CD4-positive, alpha-beta memory T cell (primary cell): ENCODE data around the gene CASTOR1. TPM values are rescaled to one million over a fixed set of nuclear protein-coding genes. Genes with fewer than 3 reads are reported as not detected.

Experiments used
- CTCF ChIA-PET: fragments of 350-600 bp; sonication (Branson Sonifier 250); formaldehyde crosslinking; loops from one replicate; lab custom pipeline; 2021; ENCODE audit warnings: inconsistent platforms; ENCODE audit not compliant: partially characterized antibody; lab: Charles Lee
- POLR2A ChIA-PET: fragments of 350-600 bp; sonication (Branson Sonifier 250); formaldehyde crosslinking; loops from one replicate; lab custom pipeline; 2021; ENCODE audit not compliant: partially characterized antibody; lab: Charles Lee
- DNase-seq, 5 donors: peaks; one replicate each; pipeline versions ENCODE4 v3.0.0 to v3.0.0-alpha.2; 2020 to 2022; ENCODE audit warnings: mixed read lengths in 1 of 5
- H3K27ac ChIP-seq: one replicate; pipeline ENCODE4 v1.7.0; 2013; ENCODE audit warnings: low read depth, low read length
- H3K27me3 ChIP-seq: 2 replicates; pipeline ENCODE4 v1.7.0; 2013; ENCODE audit warnings: mild to moderate bottlenecking, low read length, moderate library complexity; ENCODE audit not compliant: insufficient read depth
- H3K36me3 ChIP-seq: 2 replicates; pipeline ENCODE4 v1.7.0; 2013; ENCODE audit warnings: mild to moderate bottlenecking, low read length, moderate library complexity; ENCODE audit not compliant: insufficient read depth
- H3K4me1 ChIP-seq: 2 replicates; pipeline ENCODE4 v1.7.0; 2013; ENCODE audit warnings: mild to moderate bottlenecking, low read length, moderate library complexity; ENCODE audit not compliant: insufficient read depth
- H3K4me3 ChIP-seq, 2 donors: one replicate each; pipeline ENCODE4 v1.7.0; 2013; ENCODE audit warnings: low read length in 2 of 2, mild to moderate bottlenecking in 1 of 2
- H3K9me3 ChIP-seq, 2 donors: one replicate each; pipeline ENCODE4 v1.7.0; 2013; ENCODE audit warnings: low read length in 2 of 2, control low read depth in 1 of 2; ENCODE audit not compliant: control insufficient read depth in 1 of 2
- H3K27ac Mint-ChIP-seq, 7 donors: one replicate each; pipeline ENCODE4 v1.8.0; 2020 to 2021; ENCODE audit warnings: mixed read lengths in 7 of 7, mild to moderate bottlenecking in 6 of 7, inconsistent platforms in 3 of 7, moderate library complexity in 3 of 7
- H3K27me3 Mint-ChIP-seq, 2 donors: one replicate each; pipeline ENCODE4 v1.8.0; 2020 to 2021; ENCODE audit warnings: mixed read lengths in 2 of 2
- H3K36me3 Mint-ChIP-seq, 2 donors: one replicate each; pipeline ENCODE4 v1.8.0; 2020 to 2021; ENCODE audit warnings: mixed read lengths in 2 of 2, inconsistent platforms in 1 of 2, mild to moderate bottlenecking in 1 of 2
- H3K4me1 Mint-ChIP-seq, 4 donors: one replicate each; pipeline ENCODE4 v1.8.0; 2020 to 2021; ENCODE audit warnings: mixed read lengths in 4 of 4, mild to moderate bottlenecking in 1 of 4
- H3K4me3 Mint-ChIP-seq, 8 donors: one replicate each; pipeline ENCODE4 v1.8.0; 2020 to 2021; ENCODE audit warnings: mixed read lengths in 8 of 8, mild to moderate bottlenecking in 7 of 8, moderate library complexity in 6 of 8, inconsistent platforms in 3 of 8
- H3K9me3 Mint-ChIP-seq, 8 donors: one replicate each; pipeline ENCODE4 v1.8.0; 2020 to 2021; ENCODE audit warnings: mixed read lengths in 8 of 8, mild to moderate bottlenecking in 5 of 8, inconsistent platforms in 3 of 8, moderate library complexity in 1 of 8
- intact Hi-C: fragments of 100-400 bp; cut with micrococcal nuclease; formaldehyde crosslinking; loops from one replicate; pipeline ENCODE4 v1.15.1; 2023
- polyA plus RNA-seq, 2 donors: library from polyadenylated mRNA; unstranded; fragments of 300-500 nt; fragmentation: Illumina TruSeq; gene quantifications; one replicate each; pipeline ENCODE4 v1.2.3, GENCODE V29; 2021
- total RNA-seq, 2 experiments: library from RNA; stranded (reverse); gene quantifications; one replicate each; pipeline ENCODE4 v1.2.3, GENCODE V29; 2021

Gene CASTOR1
- total and polyA plus RNA-seq, 4 experiments from 2014 or later = 11.3 to 17.5 (median 14.3) TPM

DNA sequence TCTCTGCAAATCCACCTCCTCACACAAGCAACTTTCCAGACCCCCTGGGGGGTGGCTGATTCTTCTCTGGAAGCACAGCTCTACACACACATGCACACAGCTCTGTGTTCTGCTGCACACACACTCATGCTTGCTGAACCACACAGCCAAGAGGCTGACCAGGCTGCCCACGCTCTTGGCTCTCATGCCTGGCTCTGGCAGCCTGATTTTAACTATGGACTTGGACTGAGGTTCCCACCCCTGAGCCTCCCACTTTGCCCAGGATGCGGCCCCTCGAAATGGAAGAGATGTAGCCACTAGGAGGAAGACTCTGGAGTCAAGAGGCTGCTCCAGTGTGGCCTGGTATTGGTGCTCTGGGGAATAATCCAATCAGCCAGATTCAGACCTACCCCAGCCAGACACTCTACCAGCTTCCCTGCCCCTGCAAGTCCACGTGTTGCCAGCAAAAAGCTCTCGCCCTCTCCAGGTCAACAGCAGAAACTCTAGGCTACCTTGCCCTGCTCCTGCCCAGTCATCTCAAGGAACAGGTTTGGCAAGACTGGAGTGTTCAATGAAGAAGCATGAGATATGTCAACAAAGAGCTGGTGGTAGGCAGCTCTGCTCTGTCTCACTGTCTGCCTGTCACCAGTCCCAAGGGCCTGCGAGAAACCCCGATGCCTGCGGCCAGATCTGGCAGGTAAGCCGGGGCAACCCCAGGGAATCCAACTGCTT, 8.8 kb upstream of the CASTOR1 start:
- Histone ChIP-seq H3K9me3 (no peaks in the 10 kb centered on the region), H3K27ac (peak overlapping the region; percentile 24), H3K36me3 (peaks cover 68% of the 10 kb centered on the region), H3K4me1 (peaks cover 74% of the 10 kb centered on the region), H3K27me3 (no peaks in the 10 kb centered on the region), H3K4me3 (no peak overlapping the region)
- POLR2A ChIA-PET = interaction anchor here (1.3 to 20.6 kb wide), 6 partner anchors 7 to 126 kb away, joined by 4 to 562 read pairs (median 9); partner anchors contain the start of genes CASTOR1, CCDC157, SF3A1 and TBC1D10A
- Mint-ChIP-seq H3K36me3 (peaks cover 47 to 76% of the 10 kb centered on the region in 2 donors), H3K4me3 (peak overlapping the region in 2 of 8 donors; percentile 62), H3K27me3 (no peaks in the 10 kb centered on the region), H3K4me1 (peaks cover 40 to 75% (median 62%) of the 10 kb centered on the region in 4 donors), H3K9me3 (no peaks in the 10 kb centered on the region), H3K27ac (peak overlapping the region; percentile 77 to 92 (median 81))
- intact Hi-C loops = no loop called here
- DNase-seq = peak in 1 of 5 donors; percentile 21
- CTCF ChIA-PET = interaction anchor here (1.1 to 2.9 kb wide), 4 partner anchors 8 to 190 kb away, joined by 4 to 8 read pairs (median 4); partner anchors contain the start of genes CASTOR1 and RNF215

DNA sequence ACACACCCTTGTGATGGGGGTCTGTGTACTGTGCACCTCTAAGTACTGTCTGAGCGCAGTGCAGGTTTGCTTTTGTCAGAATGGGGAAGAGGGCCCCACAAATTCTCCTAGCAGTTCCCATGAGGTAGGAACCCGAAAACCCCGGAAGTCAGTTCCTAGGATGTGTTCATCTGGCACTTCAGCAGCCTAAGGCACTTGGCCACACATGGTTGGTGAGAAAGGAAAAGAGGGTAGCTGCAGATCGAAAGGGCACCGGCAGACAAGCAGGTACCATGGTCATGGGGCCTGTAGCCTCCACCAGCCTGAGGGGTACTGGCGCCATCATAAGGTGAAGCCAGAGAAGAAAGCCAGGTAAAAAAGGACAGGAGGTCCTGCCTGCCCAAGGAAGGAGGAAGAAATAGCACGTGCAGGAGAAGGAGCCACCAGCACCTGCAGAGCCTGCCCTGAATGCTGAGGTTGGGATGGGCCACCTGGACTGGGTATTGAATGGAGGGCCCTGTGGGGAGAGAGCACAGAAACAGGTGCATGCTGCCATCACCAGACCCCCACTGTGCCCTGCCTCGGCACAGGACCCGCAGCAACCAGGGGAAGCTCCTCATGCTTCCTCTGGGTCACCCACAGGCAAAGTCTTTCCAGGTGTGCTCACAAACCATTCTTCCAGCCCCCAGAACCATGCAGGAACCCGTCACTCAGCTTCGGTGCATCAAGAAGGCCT, 8.1 kb upstream of the CASTOR1 start:
- peak overlapping the region in 3 of 8 donors; percentile 59 to 62 (median 62) for H3K4me3 Mint-ChIP-seq
- DNase-seq = peak in 1 of 5 donors; percentile 5
- intact Hi-C loops = no loop called here
- peaks cover 66% of the 10 kb centered on the region for H3K4me1 ChIP-seq
- no peak overlapping the region for H3K4me3 ChIP-seq
- peaks cover 43 to 74% of the 10 kb centered on the region in 2 donors for H3K36me3 Mint-ChIP-seq
- H3K36me3 ChIP-seq = peaks cover 74% of the 10 kb centered on the region
- CTCF ChIA-PET = interaction anchor here (1.1 to 2.9 kb wide), 4 partner anchors 8 to 189 kb away, joined by 4 to 8 read pairs (median 4); partner anchors contain the start of genes CASTOR1 and RNF215
- H3K4me1 Mint-ChIP-seq = peaks cover 34 to 68% (median 56%) of the 10 kb centered on the region in 4 donors
- H3K27ac ChIP-seq = peak overlapping the region; percentile 24
- H3K9me3 ChIP-seq = no peaks in the 10 kb centered on the region
- H3K27me3 ChIP-seq = no peaks in the 10 kb centered on the region
- H3K27ac Mint-ChIP-seq = peak overlapping the region; percentile 77 to 92 (median 89)
- H3K9me3 Mint-ChIP-seq = no peaks in the 10 kb centered on the region
- POLR2A ChIA-PET = interaction anchor here (1.0 to 20.6 kb wide), 8 partner anchors 8 to 127 kb away, joined by 3 to 562 read pairs (median 9); partner anchors contain the start of genes CASTOR1, CCDC157, SF3A1 and TBC1D10A
- no peaks in the 10 kb centered on the region for H3K27me3 Mint-ChIP-seq

DNA sequence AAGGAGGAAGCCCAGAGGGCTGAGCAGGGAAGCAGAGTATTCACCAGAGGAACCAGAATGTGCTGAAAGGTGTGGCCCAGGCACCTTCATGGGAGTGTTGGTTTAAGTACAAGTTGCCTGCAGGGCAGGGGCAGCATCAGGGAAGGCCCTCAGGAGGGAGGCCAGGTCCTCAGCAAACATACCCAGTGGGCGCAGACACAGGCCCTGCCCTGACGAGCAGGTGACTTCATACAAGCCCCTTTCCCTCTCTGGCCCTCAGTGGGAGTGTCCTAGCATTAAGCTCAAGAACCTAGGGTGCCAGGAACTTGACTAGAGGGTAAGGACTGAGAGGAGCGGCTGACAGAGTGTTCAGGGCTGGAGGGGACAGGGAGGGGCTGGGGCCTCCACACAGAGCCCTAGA, 7.5 kb upstream of the CASTOR1 start:
- Mint-ChIP-seq H3K36me3 (peaks cover 42 to 71% of the 10 kb centered on the region in 2 donors), H3K4me1 (peaks cover 30 to 63% (median 51%) of the 10 kb centered on the region in 4 donors), H3K27ac (peak overlapping the region; percentile 76 to 94 (median 89)), H3K9me3 (no peaks in the 10 kb centered on the region), H3K27me3 (no peaks in the 10 kb centered on the region), H3K4me3 (peak overlapping the region in 5 of 8 donors; percentile 30 to 59 (median 49))
- peaks cover 79% of the 10 kb centered on the region for H3K36me3 ChIP-seq
- H3K9me3 ChIP-seq = no peaks in the 10 kb centered on the region
- no peak for DNase-seq
- no peak overlapping the region for H3K4me3 ChIP-seq
- H3K27me3 ChIP-seq = no peaks in the 10 kb centered on the region
- peaks cover 60% of the 10 kb centered on the region for H3K4me1 ChIP-seq
- peak overlapping the region; percentile 20 for H3K27ac ChIP-seq
- intact Hi-C loops = no loop called here
- ChIA-PET POLR2A (interaction anchor here (1.0 to 15.0 kb wide), 5 partner anchors 9 to 127 kb away, joined by 3 to 333 read pairs (median 4); partner anchors contain the start of genes CCDC157 and SF3A1), CTCF (interaction anchor here (0.9 to 2.9 kb wide), 5 partner anchors 9 to 189 kb away, joined by 3 to 8 read pairs (median 3); partner anchors contain the start of gene RNF215)

DNA sequence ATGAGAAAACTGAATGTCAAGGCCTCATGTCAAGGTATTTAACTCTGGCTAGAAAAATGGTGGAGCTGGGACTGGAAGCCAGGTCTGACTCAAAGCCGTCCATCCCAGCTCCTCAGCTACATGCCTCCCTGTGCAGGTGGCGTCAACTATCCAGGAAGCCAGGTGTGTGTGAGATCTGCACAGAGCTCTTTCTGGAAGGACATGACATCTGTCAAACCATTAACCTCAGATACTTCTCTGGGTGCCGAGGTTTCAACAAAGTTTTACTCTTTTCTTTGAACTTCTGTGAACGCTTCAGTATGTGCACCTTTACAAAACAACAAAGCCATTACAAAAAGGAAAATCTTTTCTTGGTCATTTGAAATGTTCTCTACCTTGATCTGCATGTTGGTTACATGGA, 7.0 kb upstream of the CASTOR1 start:
- Mint-ChIP-seq H3K27me3 (no peaks in the 10 kb centered on the region), H3K4me3 (peak overlapping the region in 7 of 8 donors; percentile 17 to 59 (median 35)), H3K9me3 (no peaks in the 10 kb centered on the region), H3K4me1 (peaks cover 27 to 62% (median 46%) of the 10 kb centered on the region in 4 donors), H3K27ac (peak overlapping the region; percentile 76 to 94 (median 89)), H3K36me3 (peaks cover 39 to 73% of the 10 kb centered on the region in 2 donors)
- peaks cover 79% of the 10 kb centered on the region for H3K36me3 ChIP-seq
- no peaks in the 10 kb centered on the region for H3K9me3 ChIP-seq
- intact Hi-C loops = no loop called here
- no peaks in the 10 kb centered on the region for H3K27me3 ChIP-seq
- H3K4me1 ChIP-seq = peaks cover 57% of the 10 kb centered on the region
- no peak overlapping the region for H3K4me3 ChIP-seq
- DNase-seq = peak in 2 of 5 donors; percentile 22 to 27
- H3K27ac ChIP-seq = peak overlapping the region; percentile 20
- POLR2A ChIA-PET = interaction anchor here (1.1 to 15.0 kb wide), 6 partner anchors 9 to 128 kb away, joined by 4 to 333 read pairs (median 5); partner anchors contain the start of genes CCDC157, SF3A1 and TBC1D10A
- CTCF ChIA-PET = interaction anchor here (0.9 to 1.5 kb wide), 5 partner anchors 9 to 188 kb away, joined by 3 to 7 read pairs (median 3); no protein-coding TSS in a partner anchor

DNA sequence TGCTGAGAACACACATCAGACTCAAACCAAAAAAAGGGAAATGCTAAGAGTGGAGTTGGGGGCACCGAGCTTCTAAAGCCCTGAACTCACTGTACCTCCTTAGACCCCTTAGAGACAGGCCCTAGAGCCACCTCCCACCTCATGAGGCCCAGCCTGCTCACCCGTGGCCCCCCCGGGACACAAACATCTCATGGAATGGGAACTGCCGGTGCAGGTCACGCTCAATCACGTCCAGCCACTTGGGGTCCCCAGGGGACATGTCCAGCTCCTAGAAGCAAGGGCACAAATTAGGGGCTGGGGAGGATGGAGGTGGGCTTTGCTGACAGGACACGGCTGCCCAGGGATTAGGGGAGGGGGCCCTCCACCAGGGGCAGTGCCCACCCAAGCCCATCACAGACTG, 6.3 kb upstream of the CASTOR1 start:
- no peak overlapping the region for H3K4me3 Mint-ChIP-seq
- Histone ChIP-seq H3K27ac (peak overlapping the region; percentile 20), H3K27me3 (no peaks in the 10 kb centered on the region), H3K4me1 (peaks cover 57% of the 10 kb centered on the region), H3K9me3 (no peaks in the 10 kb centered on the region), H3K36me3 (peaks cover 72% of the 10 kb centered on the region), H3K4me3 (no peak overlapping the region)
- peaks cover 32 to 68% of the 10 kb centered on the region in 2 donors for H3K36me3 Mint-ChIP-seq
- intact Hi-C loops = no loop called here
- no peaks in the 10 kb centered on the region for H3K9me3 Mint-ChIP-seq
- H3K4me1 Mint-ChIP-seq = peaks cover 26 to 57% (median 41%) of the 10 kb centered on the region in 4 donors
- H3K27ac Mint-ChIP-seq = peak overlapping the region in 6 of 7 donors; percentile 76 to 94 (median 90)
- no peaks in the 10 kb centered on the region for H3K27me3 Mint-ChIP-seq
- peak in 1 of 5 donors; percentile 14 for DNase-seq
- ChIA-PET POLR2A (interaction anchor here (1.1 to 15.0 kb wide), 5 partner anchors 10 to 61 kb away, joined by 4 to 333 read pairs (median 6); partner anchors contain the start of genes CCDC157, SF3A1 and TBC1D10A), CTCF (interaction anchor here (1.2 to 1.5 kb wide), 4 partner anchors 8 to 187 kb away, joined by 3 to 7 read pairs (median 4); no protein-coding TSS in a partner anchor)

DNA sequence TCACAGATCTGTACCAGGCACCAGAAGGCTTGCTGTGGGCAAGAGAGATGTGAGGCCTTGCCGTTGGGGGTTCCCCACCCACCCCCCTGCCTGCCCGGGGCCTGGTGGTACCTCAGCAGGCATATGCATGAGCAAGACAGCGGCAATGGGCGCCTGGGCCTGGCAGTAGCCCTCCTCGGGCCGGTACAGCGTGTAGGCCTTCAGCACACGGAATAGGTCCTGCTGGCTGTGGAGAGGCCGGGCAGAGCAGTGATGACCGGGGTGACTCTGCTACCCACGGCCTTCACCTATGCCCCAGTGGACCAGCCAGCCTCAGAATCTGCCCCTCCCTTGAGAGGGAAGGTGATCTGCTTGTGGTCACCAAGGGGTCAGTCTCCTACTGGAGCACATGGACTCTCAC, 5.5 kb upstream of the CASTOR1 start:
- H3K9me3 Mint-ChIP-seq = no peaks in the 10 kb centered on the region

More for the DNA sequence above, 5.5 kb upstream of the CASTOR1 start:
- Histone ChIP-seq H3K27ac (no peak overlapping the region), H3K9me3 (no peaks in the 10 kb centered on the region), H3K4me3 (no peak overlapping the region), H3K4me1 (peaks cover 61% of the 10 kb centered on the region), H3K27me3 (no peaks in the 10 kb centered on the region), H3K36me3 (peaks cover 68% of the 10 kb centered on the region)
- no peaks in the 10 kb centered on the region for H3K27me3 Mint-ChIP-seq
- POLR2A ChIA-PET = interaction anchor here (1.2 to 15.0 kb wide), 4 partner anchors 11 to 62 kb away, joined by 6 to 333 read pairs (median 128); partner anchors contain the start of genes CCDC157, SF3A1 and TBC1D10A
- H3K4me3 Mint-ChIP-seq = no peak overlapping the region
- intact Hi-C loops = no loop called here
- peak in 1 of 5 donors; percentile 25 for DNase-seq
- no peak overlapping the region for H3K27ac Mint-ChIP-seq
- H3K36me3 Mint-ChIP-seq = peaks cover 32 to 69% of the 10 kb centered on the region in 2 donors
- peaks cover 32 to 62% (median 44%) of the 10 kb centered on the region in 4 donors for H3K4me1 Mint-ChIP-seq
- CTCF ChIA-PET = interaction anchor here (0.7 to 7.9 kb wide), 4 partner anchors 11 to 94 kb away, joined by 3 to 218 read pairs (median 4); partner anchors contain the start of gene TBC1D10A
